Dermis blood vessel endothelial cell (primary cell): ENCODE results near the gene CDKAL1. TPM values are rescaled to one million over a fixed set of nuclear protein-coding genes. Genes with fewer than 3 reads are reported as not detected.
"Not testable (repeated sequence)": the region's sequence is repeated elsewhere in the genome, so short reads cannot be mapped to it uniquely, and the experiment has no call there.

ENCODE experiments used
- DNase-seq: peaks from one replicate; pipeline ENCODE4 v3.0.0; 2010
- total RNA-seq: library from RNA; depleted of rRNA; stranded (reverse); fragments of >200 nt; gene quantifications from 2 replicates; pipeline ENCODE4 v1.2.3, GENCODE V29; 2014

The CDKAL1 gene
- total RNA-seq, 1 donor from 2014 or later = 28.1 TPM

GRCh38 chr6:20642441-20642840 is 108.2 kb downstream of the CDKAL1 start:
- DNase-seq = no peak

GRCh38 chr6:20644667-20645370 is 110.6 kb downstream of the CDKAL1 start:
- no peak for DNase-seq

- DNase-seq = not testable (repeated sequence)
Observed at GRCh38 chr6:20645572-20645971, 111.3 kb downstream of the CDKAL1 start.

GRCh38 chr6:20647585-20647984 is 113.3 kb downstream of the CDKAL1 start:
- peak; percentile 55 for DNase-seq

GRCh38 chr6:20649696-20650470 is 115.6 kb downstream of the CDKAL1 start:
- not testable (repeated sequence) for DNase-seq

GRCh38 chr6:20652299-20653084 is 118.2 kb downstream of the CDKAL1 start:
- DNase-seq = peak; percentile 66

GRCh38 chr6:20653085-20653479 is 118.8 kb downstream of the CDKAL1 start:
- no peak for DNase-seq

GRCh38 chr6:20655317-20655716 is 121.1 kb downstream of the CDKAL1 start:
- DNase-seq = peak; percentile 28

GRCh38 chr6:20657274-20657800 is 123.1 kb downstream of the CDKAL1 start:
- no peak for DNase-seq

GRCh38 chr6:20658053-20658452 is 123.8 kb downstream of the CDKAL1 start:
- DNase-seq = no peak

- DNase-seq = no peak
Observed at GRCh38 chr6:20658516-20658915, 124.3 kb downstream of the CDKAL1 start.

- DNase-seq = no peak
Observed at GRCh38 chr6:20660534-20660933, 126.3 kb downstream of the CDKAL1 start.

GRCh38 chr6:20661721-20662120 is 127.5 kb downstream of the CDKAL1 start:
- peak; percentile 61 for DNase-seq

- no peak for DNase-seq
Observed at GRCh38 chr6:20664250-20664649, 130.0 kb downstream of the CDKAL1 start.

GRCh38 chr6:20665290-20665689 is 131.0 kb downstream of the CDKAL1 start:
- no peak for DNase-seq

- no peak for DNase-seq
Observed at GRCh38 chr6:20669571-20670314, 135.5 kb downstream of the CDKAL1 start.

- no peak for DNase-seq
Observed at GRCh38 chr6:20670750-20671149, 136.5 kb downstream of the CDKAL1 start.

- DNase-seq = no peak
Observed at GRCh38 chr6:20672038-20672437, 137.8 kb downstream of the CDKAL1 start.

- no peak for DNase-seq
Observed at GRCh38 chr6:20673458-20673857, 139.2 kb downstream of the CDKAL1 start.

- no peak for DNase-seq
Observed at GRCh38 chr6:20674664-20675063, 140.4 kb downstream of the CDKAL1 start.

GRCh38 chr6:20678831-20679352 is 144.6 kb downstream of the CDKAL1 start:
- DNase-seq = no peak

GRCh38 chr6:20680697-20681165 is 146.5 kb downstream of the CDKAL1 start:
- peak; percentile 24 for DNase-seq
